KOPT-K1 (cell line): ENCODE results near the gene CFAP97.

Experiments used
- H3K27ac ChIP-seq: fragments of 200-600 bp; sonication (generic); 2 replicates; pipeline ENCODE4 v1.5.1; 2016; ENCODE audit warnings: antibody characterized with exemption, mild to moderate bottlenecking, low read depth, low read length; ENCODE audit not compliant: poor library complexity, severe bottlenecking
- H3K36me3 ChIP-seq: fragments of 200-600 bp; sonication (generic); 2 replicates; pipeline ENCODE4 v1.5.1; 2017; ENCODE audit warnings: antibody characterized with exemption, mild to moderate bottlenecking, low read length, moderate library complexity; ENCODE audit not compliant: insufficient read depth
- H3K9me3 ChIP-seq: fragments of 200-600 bp; sonication (generic); 2 replicates; pipeline ENCODE4 v1.5.1; 2017; ENCODE audit warnings: antibody characterized with exemption, low read length, mild to moderate bottlenecking; ENCODE audit not compliant: insufficient read depth, poor library complexity, severe bottlenecking

Gene CFAP97

DNA sequence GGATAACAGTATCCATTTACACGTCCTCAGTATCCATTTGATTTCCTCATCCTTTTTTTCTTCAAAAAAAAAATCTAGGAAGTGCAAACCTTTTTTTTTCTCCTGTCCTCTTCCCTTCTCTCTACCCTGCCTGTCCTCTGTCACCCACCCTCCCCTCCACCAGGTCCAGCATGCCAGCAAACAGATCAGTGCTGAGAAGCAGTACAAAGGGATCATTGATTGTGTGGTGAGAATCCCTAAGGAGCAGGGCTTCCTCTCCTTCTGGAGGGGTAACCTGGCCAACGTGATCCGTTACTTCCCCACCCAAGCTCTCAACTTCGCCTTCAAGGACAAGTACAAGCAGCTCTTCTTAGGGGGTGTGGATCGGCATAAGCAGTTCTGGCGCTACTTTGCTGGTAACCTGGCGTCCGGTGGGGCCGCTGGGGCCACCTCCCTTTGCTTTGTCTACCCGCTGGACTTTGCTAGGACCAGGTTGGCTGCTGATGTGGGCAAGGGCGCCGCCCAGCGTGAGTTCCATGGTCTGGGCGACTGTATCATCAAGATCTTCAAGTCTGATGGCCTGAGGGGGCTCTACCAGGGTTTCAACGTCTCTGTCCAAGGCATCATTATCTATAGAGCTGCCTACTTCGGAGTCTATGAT is 59.1 kb downstream of the CFAP97 start:
- no peaks in the 10 kb centered on the region for H3K9me3 ChIP-seq
- no peak overlapping the region for H3K27ac ChIP-seq
- H3K36me3 ChIP-seq, result peaks cover under 1% of the 10 kb centered on the region; the same call in 1 of the 2 replicates

DNA sequence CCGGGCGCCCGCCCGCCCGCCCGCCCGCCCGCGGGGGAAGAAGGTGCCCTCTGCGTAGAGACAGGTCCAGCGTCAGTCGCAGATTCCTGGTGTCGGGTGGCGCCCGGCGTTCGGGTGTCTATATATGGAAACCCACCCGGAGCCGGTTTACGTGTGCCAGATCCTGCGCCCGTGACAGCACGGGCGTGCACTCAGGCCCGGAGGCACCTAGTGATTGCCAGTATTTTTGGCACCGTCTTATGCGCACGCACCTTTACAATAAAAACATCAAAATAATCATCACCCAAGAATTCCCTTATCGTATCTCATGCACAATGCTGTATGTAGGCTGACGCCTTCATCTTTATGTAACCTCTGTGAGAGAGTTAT is 60.2 kb downstream of the CFAP97 start:
- H3K9me3 ChIP-seq, result no peaks in the 10 kb centered on the region
- H3K36me3 ChIP-seq, result no peaks in the 10 kb centered on the region
- H3K27ac ChIP-seq, result no peak overlapping the region

DNA sequence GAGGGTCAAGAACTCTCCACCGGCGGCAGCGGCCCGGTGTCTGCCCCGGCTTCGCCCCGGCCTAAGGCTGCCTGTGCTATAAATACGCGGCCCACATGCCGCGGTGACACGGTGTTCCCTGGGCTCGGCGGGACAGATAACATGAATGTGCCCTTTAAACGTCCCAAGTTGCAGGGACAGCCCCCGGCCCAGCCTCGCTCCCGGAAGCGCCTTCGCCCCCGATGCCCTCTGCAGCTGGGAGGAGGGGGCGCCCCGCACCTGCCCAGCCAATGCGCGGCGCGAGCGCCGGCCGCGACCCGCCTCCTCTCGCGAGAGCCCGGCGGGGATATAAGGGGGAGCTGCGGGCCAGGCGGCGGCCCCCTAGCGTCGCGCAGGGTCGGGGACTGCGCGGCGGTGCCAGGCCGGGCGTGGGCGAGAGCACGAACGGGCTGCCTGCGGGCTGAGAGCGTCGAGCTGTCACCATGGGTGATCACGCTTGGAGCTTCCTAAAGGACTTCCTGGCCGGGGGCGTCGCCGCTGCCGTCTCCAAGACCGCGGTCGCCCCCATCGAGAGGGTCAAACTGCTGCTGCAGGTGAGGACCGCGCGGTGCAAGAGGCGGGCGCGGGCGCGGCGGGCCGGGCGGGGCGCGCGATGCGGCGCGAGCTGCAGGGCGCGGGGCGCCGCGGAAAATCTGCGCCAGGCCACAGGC is 60.7 kb downstream of the CFAP97 start, which contains the start of gene SLC25A4:
Gene SLC25A4 (plus strand): TSS at position 355 of the 689 bp plus-strand sequence. CDS start 107 bp downstream, at position 462.
- Histone ChIP-seq H3K27ac (no peak within 1 kb of the TSS), H3K36me3 (no peaks in the 10 kb centered on the region), H3K9me3 (no peaks in the 10 kb centered on the region)

DNA sequence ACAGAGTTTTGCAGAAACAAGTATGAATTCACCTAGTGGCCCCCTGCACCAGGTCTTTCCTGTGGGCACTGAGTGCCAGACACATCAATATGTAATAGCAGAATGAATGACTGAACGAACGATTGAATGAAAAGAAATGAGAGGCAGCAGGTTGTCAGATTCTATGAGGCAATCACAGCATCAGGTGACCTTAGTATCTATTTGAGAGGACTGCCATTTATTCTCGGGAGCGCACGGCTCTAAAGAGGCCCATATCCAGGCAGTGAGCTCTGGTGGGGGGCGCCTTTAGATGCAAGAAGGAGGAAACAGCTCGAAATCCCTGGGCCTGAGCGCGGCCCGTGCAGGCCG is 61.3 kb downstream of the CFAP97 start:
- no peaks in the 10 kb centered on the region for H3K36me3 ChIP-seq
- H3K9me3 ChIP-seq, result no peaks in the 10 kb centered on the region
- H3K27ac ChIP-seq, result no peak overlapping the region

DNA sequence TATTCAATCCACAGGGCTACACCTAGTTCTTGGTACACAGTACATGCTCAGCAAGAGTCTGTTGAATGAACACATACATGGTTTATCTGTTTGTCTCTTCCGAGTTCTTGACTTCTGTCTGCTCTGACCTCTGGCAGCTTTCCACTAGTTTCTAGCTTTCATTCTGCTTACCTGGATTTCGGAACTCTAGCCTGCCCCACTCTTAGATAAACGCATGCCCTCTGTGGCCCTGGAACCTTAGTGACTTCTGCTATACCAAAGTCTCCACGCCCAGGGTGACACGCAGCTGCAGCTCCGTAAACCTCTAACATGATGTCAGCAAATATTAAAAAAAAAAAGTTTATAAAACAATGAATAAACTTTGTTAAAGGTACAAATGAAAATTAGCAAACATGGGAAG is 62.0 kb downstream of the CFAP97 start:
- no peaks in the 10 kb centered on the region for H3K9me3 ChIP-seq
- H3K27ac ChIP-seq, result no peak overlapping the region
- no peaks in the 10 kb centered on the region for H3K36me3 ChIP-seq

DNA sequence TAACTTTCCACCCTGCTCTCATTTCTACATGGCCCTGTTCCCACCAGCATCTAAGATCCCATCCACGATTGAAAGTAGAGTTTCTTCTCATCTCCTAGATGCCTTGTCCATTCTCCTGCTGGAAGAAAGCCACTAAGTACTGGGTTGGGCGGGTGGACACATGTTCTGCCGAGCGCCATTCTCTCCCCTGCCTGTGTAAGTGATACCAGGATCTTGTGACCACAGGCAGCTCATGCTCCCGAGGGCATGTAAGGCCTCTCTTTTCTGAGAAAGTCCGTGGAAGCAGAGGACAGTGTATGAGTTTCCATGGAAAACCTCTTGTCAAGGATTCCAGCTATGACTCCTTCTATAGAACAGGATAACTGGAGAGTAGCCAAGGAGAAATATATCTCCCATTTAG is 64.1 kb downstream of the CFAP97 start:
- no peak overlapping the region for H3K27ac ChIP-seq
- H3K9me3 ChIP-seq, result no peaks in the 10 kb centered on the region
- no peaks in the 10 kb centered on the region for H3K36me3 ChIP-seq

DNA sequence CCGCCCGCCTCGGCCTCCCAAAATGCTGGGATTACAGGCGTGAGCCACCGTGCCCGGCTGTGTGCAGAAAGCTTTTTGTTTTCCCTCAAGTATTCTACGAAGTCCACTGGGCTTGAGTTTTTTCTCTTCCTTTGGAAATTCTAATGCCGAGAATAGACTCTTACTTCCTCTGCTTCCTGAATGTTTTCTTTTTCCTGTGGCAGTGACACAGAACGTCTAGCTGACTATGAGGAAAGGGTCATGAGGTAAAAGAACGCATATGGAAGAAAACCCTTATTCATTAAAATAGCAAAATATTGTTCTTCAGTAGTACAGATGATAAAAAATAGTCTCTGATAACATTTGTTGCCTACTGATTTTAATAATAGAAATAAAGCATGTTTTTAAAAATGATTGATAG is 65.6 kb downstream of the CFAP97 start:
- Histone ChIP-seq H3K9me3 (no peaks in the 10 kb centered on the region), H3K27ac (no peak overlapping the region), H3K36me3 (no peaks in the 10 kb centered on the region)

DNA sequence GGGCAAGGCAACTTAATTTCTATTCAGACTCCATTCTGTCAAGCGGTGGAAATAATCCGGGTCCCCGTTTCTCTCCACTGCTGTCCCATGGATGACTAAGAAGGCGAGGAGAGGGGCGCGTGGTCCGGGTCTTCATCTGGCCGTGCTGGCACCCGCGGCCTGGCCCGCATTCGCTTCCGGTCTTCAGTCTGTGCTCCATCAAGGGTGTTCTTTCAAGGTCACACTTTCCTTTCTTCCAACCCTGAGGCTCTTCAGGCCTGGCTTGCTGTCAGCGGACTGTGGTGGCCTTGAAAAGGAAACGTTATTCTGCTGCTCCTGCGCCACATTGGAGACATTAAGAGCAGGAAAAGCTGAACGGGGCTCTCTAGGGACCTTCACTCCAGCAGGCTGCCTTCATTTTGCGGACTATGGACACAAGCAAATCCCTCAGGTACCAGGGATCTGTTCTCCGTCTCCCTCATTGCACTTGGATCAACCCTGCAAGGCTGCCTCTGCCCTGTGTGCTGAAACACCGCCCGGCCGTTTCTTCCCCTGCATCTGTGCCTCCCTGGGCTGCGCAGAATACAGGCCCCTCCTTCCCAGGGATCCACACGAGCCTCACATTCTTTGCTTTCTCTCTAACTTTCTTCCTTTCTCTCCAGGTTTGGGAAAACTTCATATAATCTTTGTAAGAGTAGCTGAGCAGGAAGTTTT is 66.4 kb downstream of the CFAP97 start:
- H3K27ac ChIP-seq, result no peak overlapping the region
- H3K9me3 ChIP-seq, result no peaks in the 10 kb centered on the region
- no peaks in the 10 kb centered on the region for H3K36me3 ChIP-seq

DNA sequence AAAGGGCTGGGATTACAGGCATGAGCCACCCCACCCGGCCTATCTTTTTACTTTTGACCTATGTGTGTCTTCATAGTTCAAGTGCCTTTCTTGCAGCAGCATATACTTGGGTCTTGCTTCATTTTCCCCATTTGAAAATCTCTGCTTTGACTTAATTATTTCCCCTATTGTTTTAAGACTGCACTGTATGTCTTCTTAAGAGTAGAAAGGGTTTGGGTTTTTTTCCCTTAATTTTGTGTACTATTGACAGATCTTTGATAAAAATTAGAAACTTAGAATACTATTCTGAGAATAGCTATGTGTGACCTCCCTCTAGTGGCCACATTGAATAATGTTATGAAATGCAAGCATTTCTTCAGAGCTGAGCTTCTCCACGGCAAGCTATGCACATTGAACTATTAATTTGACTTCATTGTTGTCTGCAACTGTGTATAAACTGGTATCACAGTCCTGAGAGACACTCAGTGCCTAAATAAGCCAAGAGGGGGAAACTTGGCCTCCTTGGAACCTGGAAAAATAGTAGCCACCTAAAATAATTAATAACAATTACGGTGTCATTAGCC is 69.4 kb downstream of the CFAP97 start:
- Histone ChIP-seq H3K36me3 (no peaks in the 10 kb centered on the region), H3K27ac (no peak overlapping the region), H3K9me3 (no peaks in the 10 kb centered on the region)

DNA sequence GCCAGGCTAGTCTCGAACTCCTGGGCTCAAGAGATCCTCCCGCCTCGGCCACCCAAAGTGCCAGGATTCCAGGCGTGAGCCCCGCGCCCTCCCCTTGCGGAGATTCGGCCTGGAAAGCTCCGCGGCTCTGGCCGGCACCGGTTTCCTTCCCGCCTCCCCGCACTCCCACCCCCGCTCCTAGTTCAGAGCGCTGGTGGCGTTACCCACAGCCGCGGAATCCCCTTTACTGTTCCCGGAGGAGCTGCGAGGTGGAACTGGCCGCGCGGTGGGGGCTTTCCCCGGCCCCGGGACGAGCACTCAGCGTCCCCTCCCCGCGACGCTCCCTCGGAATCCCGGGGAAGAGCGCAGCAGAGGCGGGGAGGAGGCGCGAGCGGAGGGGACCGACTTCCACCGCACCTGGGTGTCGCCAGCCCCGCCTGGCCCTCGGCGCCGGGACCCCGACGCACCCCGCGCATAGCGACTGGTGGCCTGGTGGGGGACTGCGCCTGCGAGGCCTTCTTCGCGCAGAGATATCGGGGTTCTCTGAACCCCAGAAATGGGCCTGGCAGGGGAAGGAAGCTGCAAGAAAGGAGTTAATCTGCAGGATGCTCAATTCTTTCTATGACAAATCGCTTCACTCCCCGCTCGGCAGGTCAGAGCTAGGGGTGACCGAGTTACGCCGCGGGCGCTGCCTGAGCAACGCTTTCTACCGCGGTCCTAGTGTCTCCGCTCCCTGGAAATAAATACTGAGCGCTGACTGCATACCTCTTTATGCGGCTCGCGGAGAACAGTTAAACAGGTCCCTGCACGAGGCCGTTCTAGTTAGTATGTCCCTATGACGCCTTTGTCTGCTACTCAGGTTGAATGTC is 75.3 kb downstream of the CFAP97 start:
- H3K36me3 ChIP-seq, result no peaks in the 10 kb centered on the region
- H3K27ac ChIP-seq, result no peak overlapping the region
- H3K9me3 ChIP-seq, result peaks cover 16% of the 10 kb centered on the region

DNA sequence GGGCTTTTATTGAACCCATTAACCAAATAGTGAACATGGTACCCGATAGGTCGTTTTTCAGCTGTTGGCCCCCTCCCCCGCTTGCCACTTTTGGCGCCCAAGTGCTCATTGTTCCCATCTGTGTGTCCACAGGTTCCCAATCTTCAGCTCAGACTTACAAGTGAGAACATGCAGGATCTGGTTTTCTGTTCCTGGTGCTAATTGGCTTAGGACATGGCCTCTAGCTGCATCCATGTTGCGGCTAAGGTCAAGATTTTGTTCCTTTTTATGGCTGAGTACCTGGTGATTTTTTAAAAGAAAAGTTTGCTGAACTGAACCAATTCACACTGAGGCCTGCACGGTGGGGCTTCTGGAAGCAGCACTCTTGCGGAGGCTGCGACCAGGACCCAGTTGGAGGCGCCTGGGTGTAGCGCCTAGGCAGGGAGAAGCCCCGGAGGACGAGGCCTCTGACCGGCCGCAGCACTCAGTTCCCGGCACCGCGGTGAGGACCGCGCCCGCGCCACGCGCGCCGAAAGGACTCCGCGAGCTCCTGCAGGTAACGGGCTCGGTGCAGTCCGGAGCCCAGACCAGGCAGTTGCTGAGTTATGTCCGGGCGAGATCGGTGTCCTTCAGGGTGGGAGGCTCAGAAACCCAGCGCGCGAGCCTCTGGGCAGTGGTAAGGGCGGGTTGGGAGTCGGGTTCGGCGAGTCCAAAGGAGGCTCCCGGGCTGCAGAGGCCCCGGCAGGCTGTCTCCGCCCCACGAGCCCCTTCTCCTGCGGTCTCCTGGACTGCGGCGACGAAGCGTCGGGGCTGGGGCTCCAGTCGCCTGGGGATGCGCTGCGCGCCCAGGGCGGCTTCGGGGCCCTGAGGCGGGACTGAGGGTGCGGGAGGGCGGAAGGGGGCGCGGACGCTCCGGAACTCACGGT is 76.5 kb downstream of the CFAP97 start:
- Histone ChIP-seq H3K9me3 (peaks cover 16% of the 10 kb centered on the region), H3K36me3 (no peaks in the 10 kb centered on the region), H3K27ac (no peak overlapping the region)

DNA sequence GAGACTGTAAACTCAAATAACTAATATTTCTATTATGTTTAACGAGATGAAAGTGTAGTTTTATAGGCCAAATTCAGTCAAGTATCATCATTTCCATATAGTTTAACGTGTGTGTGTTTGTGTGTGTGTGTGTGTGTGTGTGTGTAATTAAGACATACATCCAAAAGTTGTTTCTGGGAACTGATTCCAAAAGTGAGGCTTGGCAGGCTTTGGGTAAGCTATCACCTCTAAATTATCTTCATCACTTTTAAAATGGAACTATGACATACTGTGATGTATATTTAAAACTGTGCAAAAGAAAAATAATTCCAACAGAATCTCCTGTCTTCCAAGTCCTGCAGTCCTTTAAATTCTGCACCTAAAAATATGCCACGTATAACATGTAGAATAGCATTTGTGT is 79.8 kb downstream of the CFAP97 start:
- H3K27ac ChIP-seq, result no peak overlapping the region

DNA sequence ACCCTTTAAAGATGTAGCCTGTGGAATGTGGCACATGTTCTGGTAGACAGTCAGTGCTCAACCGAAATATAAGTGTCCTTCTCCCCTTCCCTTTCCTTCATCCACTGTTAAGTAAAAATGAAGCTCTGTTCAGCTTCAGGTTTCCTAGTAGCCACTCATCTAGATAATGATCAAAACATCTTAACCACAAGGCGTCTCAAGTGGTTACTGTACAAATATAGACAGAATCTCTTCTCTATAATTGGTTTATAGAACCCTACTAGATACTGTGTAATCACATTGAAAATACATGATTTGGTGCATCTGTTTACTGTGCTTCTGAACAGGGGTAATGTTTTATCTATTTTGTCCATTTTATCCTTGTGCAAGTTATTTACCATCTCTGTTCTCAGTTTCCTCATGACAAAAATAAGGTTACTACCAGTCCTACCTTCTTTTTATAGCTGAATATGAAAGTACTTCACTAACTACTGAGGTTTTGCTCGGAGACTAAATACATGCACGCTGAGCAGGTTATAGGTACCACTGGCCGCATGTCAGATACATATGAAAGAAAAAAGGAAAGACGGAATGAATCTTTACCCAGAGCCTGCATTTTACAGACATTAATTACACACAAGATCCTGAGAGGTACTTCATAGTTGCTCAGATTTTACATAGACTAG is 81.0 kb downstream of the CFAP97 start:
- Histone ChIP-seq H3K27ac (no peak overlapping the region), H3K9me3 (peaks cover 10% of the 10 kb centered on the region), H3K36me3 (no peaks in the 10 kb centered on the region)

More for the DNA sequence above, 79.8 kb downstream of the CFAP97 start:
- Histone ChIP-seq H3K9me3 (peaks cover 16% of the 10 kb centered on the region), H3K36me3 (no peaks in the 10 kb centered on the region)

DNA sequence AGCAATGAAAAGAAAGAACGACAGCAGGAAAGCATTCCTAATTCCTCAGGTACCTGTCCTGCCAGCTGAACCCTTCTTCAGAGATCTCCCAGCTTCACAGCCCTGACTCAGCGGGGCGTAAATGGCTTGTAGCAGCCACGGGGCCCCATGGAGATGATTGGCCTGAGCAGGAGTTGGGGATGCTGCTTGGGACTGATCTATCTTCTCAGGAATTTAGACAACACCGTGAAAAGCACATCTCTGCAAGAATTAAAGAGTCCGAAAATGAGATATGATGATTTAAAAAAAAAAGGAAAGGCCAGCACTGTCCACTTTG is 83.2 kb downstream of the CFAP97 start:
- H3K9me3 ChIP-seq, result no peaks in the 10 kb centered on the region
- H3K27ac ChIP-seq, result no peak overlapping the region
- no peaks in the 10 kb centered on the region for H3K36me3 ChIP-seq
